GM19438 (cell line): ENCODE data around the gene MED15.

Experiments used
- ATAC-seq: cut with Tn5 transposase; IDR thresholded peaks from one replicate; pipeline ENCODE4 v1.9.1; 2021; ENCODE audit warnings: low read depth; ENCODE audit not compliant: unreplicated experiment

Gene MED15

DNA sequence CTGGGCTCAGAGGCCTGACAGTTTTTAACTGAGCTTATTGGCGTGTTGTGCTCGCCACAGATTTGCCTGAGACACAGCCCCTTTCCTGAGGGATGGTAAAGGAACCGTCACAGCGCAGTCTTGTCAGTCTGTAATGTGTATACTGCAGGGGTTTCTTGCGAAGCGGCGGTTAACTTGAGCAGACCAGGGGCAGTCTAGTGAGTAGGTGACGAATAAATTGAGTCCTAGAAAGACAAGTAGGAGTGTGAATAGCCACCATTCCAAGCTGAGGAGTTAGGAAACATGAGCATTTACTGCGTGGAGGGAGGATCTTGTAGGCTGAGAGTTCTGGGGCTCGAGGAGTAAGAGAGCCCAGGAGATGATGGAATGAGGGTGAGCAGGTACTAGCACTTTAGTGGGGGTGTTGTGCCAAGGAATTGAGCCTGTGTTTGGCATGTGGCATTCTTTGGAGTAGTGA is 1.4 kb downstream of the MED15 start:
- ATAC-seq = no peak

DNA sequence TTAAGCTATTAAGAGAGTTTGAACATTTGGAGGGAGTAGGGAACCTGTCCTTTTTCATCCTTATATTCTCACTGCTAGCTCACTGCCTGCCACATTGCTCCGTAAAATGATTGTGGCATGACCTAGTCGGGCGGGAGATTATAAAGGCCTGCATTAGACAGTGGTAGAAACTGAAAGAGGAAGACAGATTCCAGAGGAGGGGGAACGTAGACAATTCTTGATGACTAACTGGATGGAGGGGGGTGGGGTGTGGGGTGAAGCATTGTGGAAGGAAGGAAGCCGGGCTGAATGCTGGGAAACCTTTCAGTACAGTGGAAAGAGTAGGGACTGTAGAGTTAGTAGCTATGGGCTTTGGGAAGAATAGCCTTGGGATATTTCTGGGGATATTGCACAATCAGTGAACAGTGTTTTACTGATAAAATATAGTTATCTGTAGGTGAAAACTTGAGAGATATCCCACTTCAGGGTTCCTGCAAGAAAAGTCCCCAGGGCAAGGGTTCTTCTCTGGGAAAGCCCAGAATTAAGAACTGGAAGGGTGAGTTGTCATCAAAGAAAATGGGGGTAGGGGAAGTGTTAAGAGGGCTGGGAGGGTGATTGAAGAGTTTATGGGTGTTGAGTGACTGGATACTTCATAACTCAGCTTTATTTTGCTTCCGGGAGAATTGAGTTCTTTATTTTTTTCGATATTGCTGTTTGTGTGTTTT is 2.1 kb downstream of the MED15 start:
- ATAC-seq = no peak

DNA sequence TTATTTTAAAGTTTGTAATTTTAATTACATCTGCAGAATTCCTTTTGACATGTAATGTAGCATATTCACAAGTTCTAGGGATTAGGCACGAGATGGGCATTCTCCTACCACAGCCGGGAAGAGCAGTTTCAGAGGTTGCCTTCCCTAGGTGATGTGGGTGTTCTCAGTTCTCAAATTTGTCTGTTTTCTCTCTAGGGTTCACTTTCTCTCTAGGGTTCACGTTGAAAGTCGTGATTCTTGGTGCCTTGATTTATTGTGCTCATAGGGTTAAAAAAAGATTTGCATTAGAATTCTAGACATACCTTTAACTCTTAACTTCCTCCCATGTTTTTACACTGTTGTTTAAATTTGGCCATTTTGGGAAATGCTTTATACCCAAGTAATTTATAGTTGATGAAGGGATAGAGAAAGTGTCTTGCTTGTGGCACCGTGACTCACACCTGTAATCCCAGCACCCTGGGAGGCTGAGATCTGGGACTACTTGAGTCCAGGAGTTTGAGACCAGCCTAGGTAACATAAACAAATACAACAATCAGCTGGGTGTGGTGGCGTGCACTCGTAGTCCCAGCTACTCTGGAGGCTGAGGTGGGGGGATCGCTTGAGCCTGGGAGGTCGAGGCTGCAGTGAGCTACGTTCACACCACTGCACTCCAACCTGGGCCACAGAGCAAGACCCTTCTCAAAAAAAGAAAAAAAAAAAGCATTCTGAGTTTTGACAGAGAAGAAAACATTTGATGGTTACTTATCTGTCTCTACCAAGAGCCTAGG is 3.6 kb downstream of the MED15 start:
- no peak for ATAC-seq

DNA sequence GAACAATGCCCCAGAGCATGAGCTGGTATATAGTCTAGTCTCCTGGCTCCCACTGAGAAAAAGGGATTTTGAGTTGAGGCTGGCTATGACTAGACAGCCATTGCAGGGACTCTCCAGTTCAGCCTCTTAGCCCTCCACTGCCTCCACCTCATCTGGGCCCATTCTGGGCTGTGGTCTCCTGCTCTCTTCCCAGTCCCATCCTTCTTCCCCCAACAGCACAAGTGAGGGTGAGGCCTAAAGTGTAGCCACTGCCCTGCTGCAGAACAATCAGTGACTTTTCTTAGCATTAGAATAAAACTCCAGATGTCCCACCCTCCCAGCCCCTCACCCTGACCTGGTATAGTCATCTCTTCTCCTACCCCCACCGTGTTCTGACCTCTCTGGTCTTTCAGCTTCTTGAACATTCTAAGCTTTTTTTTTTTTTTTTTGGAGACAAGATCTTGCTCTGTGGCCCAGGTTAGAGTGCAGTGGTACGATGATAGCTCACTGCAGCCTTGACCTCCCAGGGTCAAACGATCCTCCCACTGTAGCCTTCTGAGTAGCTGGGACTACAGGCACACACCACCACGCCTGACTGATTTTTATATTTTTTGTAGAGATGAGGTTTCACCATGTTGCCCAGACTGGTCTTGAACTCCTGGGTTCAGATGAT is 4.3 kb downstream of the MED15 start:
- ATAC-seq = no peak

DNA sequence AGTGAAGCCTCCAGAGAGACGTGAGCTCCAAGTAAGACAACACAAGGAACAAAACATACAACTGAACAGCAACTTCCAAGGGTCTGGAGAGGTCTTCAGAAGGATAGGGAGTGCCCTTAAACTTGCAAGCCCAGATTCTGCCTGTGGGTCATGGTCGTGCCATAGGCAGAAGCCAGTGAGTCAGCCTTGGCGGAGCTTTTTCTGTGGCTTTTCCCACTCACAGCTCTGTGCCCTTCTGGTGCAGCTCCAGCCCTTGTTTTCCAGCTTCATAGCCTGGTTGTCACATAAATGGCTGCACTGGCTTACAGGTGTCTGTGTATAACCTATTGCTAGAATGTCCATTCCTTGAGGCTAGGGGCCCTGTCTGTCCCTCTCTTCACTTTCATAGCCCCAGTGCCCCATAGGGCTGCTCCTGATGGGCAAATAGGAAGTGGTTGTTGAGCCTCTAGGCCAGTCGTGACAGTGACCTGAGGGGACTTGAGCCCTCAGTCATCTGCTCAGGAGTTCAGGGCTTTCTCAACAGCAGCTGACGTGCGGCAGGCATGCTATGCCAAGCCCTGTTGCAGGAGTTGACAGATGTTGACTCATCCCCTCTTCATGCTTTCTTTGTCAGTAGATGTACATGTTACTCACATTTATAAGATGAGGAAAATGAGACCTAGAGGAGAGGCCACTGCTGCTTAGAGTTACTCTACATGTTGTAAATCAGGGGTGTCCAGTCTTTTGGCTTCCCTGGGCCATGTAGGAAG is 7.4 kb downstream of the MED15 start:
- no peak for ATAC-seq

DNA sequence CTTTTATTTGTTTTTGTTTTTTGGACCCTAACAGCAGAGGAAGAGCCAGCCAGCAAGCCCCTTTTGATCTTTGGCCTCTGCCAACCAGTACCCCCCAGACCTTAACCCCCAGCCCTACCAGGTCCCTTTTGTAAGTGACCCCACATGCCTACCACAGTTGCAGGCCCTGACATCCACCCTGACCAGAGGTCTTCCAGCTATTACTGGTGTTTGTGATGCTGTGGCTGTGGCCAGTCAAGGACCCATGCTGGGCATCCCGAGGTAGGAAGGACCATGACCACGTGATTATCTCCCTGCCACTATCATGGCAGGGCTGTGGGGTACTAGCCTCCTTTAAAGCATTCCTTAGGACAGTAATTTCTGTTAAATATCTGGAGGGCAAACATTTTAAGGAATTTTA is 9.0 kb downstream of the MED15 start:
- ATAC-seq = no peak

DNA sequence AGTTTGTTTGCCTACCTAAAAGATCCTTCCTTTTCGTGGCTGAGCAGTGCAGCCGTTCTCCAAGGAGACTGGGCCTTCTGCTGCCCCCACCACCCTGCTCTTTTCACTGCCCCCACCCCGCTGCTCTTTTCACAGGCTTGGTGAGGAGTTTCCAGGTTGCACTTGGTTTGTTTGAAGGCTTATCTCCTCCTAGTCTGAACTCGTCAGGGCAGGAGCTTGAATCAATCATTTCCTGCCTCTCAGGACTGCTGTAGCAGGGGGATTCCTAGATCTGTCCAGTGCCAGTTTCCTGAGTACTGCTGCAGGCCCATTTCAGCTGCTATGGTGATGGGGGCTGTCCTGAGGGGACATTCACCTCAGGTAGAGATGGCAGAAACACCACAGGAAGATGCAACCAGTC is 10.0 kb downstream of the MED15 start:
- ATAC-seq = no peak

DNA sequence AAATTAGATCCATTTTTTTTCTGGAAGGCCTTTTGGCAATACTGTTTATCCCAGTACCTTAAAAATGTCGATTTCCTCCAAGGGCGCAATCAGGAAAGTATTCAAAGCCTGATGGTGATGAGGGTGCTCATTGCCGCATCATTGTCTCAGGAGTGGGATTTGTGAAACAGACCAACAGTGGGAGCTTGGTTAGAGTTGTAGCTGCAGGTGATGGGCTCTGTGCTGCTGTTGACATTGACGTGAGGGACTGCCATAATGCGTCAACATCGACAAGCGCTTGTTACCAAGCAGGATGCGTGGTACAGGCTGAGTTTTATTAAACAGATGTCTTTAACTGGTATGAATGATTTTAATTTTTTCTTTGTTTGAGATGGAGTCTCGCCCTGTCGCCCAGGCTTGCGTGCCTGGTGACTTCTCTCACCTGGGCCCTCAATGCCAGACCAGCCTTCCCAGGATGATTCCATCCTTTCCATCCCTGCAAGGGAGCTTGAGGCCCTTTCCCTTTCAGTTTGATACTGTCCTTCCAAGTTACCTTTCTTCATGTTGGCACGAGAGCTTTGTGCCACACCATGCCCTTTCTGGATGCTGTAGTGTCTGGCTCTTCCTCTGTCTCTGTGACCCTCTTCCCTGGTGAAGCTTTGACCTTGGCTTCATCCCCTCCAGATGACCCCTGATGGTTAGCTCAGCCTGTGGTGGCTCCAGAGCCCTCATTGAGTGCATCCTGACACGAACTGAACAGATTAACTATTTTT is 10.6 kb downstream of the MED15 start:
- no peak for ATAC-seq

DNA sequence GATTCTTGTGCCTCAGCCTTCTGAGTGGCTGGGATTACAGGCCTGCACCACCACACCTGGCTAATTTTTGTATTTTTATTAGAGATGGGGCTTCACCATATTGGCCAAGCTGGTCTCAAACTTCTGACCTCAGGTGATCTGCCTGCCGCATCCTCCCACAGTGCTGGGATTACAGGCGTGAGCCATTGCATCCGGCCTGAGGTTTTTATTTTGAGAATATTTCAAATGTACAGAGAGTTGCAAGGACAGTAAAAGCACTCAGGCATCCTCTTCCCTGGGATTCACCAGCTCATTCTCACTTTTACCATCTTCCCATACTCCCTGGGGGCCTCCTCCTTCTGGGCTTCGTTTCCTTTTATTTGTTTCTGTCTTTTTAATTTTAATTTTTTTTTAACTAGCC is 12.1 kb downstream of the MED15 start:
- no peak for ATAC-seq

DNA sequence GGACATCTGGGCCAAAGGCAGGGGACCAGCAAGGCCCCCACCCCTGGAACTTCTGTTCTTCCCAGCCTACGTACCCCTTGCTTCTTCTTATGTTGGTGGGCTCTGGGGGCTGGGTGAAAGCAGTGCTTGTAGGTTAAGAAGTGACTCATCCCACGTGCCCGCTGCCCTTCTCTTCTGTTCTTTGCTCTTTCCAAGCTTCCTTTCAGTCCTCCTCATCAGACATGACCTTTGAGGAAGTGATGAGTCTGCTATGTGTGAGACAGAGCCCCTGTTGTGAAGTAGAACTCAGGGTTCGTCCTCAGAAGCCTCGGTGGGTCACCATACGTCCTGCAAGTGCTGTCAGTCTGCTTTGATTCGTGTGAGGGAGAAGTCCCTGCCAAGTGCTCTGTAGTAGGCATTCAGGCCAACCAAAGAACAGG is 12.7 kb downstream of the MED15 start:
- no peak for ATAC-seq

DNA sequence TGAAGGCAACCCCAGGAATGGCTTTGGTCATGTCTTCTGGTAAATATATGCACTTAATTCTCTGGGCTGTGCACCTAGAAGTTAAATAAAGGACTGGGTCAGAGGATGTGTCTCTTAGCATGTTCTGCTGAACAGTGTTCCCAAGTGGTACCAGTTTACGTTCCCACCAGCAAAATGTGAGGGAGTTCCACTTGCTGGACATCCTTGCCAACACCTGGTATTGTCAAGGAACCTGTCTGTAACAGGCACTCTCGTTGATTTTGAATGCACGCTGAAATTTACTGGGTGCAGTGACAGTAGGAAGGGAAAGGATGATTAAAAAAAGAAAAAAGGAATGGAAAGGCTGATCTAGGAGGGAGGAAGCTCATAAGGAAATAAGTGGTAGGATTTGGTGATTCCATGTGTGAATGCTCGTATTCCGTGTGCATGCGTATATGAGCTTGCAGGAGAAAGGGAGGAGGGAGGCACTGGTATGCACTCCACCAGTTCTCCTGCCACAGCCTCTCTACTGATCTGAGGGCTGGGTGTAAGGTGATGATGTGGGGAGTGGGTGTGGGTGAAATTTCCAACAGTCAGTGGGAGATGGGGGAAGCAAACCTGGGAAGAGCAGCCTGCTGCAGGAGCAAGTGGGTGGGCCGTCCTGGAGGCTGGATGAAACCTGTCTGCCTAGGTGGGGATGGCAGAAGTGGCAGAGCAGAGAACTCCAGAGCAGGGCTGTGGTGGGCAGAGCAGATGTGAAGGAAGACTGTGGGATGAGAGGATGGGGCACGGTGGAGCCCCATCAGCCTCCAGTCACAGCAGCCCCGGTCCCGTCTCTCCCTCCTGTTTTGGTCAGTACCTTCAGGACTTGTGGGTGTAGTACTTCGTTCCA is 15.0 kb downstream of the MED15 start:
- no peak for ATAC-seq

DNA sequence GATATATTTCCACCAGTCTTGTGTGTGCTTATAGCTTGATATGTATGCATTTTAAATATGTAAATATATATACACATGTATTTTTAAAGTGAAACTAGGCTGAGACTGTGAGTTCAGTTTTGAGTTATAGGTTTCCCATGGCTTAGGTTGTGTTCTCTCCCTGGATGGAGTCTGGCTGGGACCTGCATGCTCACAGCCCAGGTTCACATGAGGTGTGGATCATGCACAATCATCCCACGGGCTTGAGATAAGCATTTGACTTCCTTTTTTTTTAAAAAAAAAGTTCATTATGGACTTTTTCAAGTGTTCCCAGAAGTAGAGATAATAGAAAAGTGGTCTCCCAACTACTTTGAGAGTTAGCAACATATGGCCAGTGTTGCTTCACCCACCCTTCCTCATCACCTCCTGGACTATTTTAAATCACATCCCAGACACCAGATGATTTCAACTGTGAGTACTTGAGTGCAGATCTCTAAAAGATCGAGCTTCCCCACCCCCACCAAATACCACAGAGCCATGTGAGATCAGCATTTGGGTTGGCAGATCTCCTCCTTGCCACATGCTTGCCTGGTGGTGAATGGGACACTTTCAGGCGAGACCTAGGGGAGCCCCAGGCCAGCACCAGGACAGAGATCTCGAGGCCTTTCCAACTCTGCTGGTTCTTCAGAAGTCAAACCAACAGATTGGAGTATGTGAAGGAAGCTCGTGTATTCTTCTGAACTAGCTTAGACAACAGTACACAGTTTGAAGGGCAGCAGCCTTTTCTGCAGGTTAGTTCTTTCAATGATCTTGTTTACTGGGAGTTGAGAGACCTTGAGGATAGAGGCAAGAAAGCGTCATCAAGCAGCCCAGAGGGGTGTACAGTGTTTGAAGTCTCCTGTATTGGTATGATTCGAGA is 15.9 kb downstream of the MED15 start:
- no peak for ATAC-seq

DNA sequence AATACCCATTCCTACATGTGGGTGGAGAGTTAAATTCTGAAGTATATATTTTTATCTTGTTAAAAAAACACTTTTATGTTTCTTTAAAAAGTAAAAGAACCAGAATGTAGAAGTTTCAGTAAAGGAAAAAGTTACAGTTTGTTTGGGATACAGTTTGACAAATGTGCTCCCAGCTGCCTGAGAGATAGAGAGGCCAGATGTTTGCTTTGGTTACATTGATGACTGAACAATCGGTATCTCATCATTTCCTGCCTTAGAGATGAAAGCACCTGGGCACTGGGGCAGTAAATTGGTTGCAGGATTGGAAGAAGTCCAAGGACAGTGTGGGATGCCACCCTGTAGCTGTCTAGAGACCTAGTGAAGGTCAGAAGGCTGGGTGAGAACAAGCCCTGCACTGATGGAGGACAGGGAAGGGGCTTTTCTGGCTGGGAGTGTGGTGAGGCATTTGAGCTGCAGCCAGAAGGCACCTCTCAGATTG is 16.6 kb downstream of the MED15 start:
- no peak for ATAC-seq

DNA sequence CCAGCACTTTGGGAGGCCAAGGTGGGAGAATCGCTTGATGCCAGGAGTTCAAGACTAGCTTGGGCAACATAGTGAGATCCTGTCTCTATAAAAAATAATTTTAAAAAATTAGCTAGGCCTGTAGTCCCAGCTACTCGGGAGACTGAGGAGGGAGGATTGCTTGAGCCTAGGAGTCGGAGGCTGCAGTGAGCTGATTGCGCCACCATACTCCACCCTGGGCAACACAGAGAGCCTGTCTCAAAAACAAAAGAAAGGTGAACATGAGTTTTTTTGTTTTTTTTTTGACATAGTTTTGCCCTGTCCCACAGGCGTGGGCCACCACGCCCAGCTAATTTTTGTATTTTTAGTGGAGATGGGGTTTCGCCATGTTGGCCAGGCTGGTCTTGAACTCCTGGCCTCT is 17.6 kb downstream of the MED15 start:
- ATAC-seq = no peak

DNA sequence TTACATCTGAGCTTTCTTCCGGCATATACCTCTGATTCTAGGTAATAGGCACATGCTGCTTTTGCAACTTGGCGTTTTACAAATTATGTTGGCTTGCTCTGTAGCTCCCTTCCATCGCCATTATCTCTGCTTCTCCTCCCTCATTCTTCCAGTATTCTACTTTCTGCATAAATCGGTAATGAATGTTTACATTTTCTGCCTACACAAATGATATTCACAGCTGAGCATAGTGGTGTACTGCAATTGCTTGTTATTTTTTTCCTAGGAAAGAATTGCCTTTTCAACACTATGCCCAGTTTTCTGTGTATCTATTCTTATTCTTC is 18.9 kb downstream of the MED15 start:
- no peak for ATAC-seq

DNA sequence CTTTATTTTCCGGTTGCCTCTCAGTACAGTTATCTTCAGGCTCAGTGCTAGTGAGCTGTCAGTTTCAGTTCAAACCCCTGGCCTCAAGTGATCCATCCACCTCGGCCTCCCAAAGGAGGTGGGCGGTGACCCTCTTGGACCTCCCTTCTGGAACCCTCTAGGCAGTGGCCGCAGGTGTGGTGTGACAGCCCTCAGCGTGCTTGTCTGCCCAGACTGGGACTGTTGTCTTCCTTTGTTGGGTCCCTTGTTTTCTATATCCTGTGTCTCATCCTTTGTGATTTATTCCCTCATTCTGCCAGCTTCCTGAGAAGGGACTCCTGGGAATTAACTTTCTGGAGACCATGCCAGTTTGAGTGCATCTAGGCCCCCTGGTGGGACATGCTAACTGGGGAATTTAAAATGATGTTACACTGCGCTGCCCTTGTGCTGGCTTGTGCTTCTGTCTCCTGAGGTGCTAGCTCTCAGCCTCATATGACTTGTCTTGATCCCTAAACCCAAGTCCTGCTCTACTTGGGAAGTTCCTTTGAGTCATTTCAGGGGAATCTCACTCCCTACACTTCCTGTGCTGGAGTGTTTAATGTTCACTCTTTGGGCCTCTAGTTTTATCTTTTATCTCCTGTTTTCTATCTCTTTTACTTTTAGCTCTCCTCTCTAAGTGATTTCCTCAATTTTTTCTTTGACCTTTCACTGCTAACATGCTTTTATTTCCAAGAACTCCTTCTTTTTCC is 19.4 kb downstream of the MED15 start:
- ATAC-seq = no peak

DNA sequence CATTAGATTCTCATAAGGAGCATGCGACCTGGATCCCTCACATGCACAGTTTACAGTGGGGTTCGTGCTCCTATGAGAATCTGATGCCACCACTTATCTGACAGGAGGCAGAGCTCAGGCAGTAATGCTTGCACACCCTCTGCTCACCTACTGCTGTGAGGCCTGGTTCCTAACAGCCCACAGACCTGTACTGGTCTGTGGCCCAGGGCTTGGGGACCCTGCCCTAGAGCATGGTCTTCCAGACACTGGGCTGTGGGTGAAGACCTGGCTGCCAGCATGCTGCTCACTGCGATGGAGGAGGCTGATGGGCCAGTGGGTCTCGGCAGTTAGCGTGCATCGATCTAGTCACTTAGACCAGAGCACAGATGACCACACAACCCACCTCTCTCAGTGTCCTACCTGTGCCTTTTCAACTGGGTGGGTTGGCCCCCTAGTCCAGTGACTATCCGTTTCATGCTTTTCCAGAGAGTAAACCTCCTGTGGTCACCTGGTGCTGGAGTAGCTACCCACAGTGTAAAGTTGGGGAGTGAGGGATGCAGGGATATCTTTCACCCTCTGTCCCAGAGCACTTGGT is 21.1 kb downstream of the MED15 start:
- ATAC-seq = no peak
